Keratinocyte (primary cell): ENCODE results near the gene SPANXC. TPM values are rescaled to one million over a fixed set of nuclear protein-coding genes. Genes with fewer than 3 reads are reported as not detected.

ENCODE experiments used
- DNase-seq: peaks from one replicate; pipeline ENCODE4 v3.0.0-alpha.2; 2011; ENCODE audit warnings: low read depth, missing footprints, low spot score
- FAIRE-seq: peaks from 2 replicates; lab custom pipeline; 2011; peaks lifted over from hg19 to GRCh38; lab: Jason Lieb, UNC
- H2AFZ ChIP-seq: 2 replicates; pipeline ENCODE4 v1.6.0; 2012; ENCODE audit warnings: low read length, control low read depth, inconsistent platforms; ENCODE audit not compliant: control insufficient read depth
- H3K27ac ChIP-seq: 2 replicates; pipeline ENCODE4 v1.5.1; 2011; ENCODE audit warnings: low read length; ENCODE audit not compliant: control insufficient read depth, insufficient read depth
- H3K27me3 ChIP-seq: 3 replicates; pipeline ENCODE4 v1.6.0; 2011; ENCODE audit warnings: low read length; ENCODE audit not compliant: control insufficient read depth, insufficient read depth; ENCODE audit errors: extremely low read depth
- H3K36me3 ChIP-seq, 2 experiments: 2 replicates in 1 of 2; 3 replicates in 1 of 2; pipeline ENCODE4 v1.5.1; 2011; ENCODE audit warnings: low read length in 2 of 2, mild to moderate bottlenecking in 1 of 2; ENCODE audit not compliant: control insufficient read depth in 2 of 2, insufficient read depth in 2 of 2; ENCODE audit errors: extremely low read depth in 1 of 2
- H3K4me1 ChIP-seq: 3 replicates; pipeline ENCODE4 v1.5.1; 2011; ENCODE audit warnings: low read length; ENCODE audit not compliant: control insufficient read depth, insufficient read depth; ENCODE audit errors: extremely low read depth
- H3K4me2 ChIP-seq: 3 replicates; pipeline ENCODE4 v1.6.0; 2011; ENCODE audit warnings: low read depth, low read length; ENCODE audit not compliant: control insufficient read depth, insufficient read depth; ENCODE audit errors: extremely low read depth
- H3K4me3 ChIP-seq, 3 experiments: fragments of 200-600 bp in 1 of 3; sonication (generic) in 1 of 3; 2 replicates in 2 of 3; 3 replicates in 1 of 3; pipeline ENCODE4 v1.5.1; 2011 to 2016; ENCODE audit warnings: low read length in 3 of 3, mild to moderate bottlenecking in 3 of 3, control low read depth in 2 of 3, inconsistent platforms in 1 of 3, low read depth in 1 of 3, mixed read lengths in 1 of 3, mixed run types in 1 of 3, moderate library complexity in 1 of 3; ENCODE audit not compliant: control insufficient read depth in 2 of 3, insufficient read depth in 2 of 3; ENCODE audit errors: extremely low read depth in 1 of 3
- H3K79me2 ChIP-seq: 2 replicates; pipeline ENCODE4 v1.6.0; 2012; ENCODE audit warnings: low read length; ENCODE audit not compliant: control insufficient read depth, insufficient read depth
- H3K9ac ChIP-seq: 3 replicates; pipeline ENCODE4 v1.6.0; 2011; ENCODE audit warnings: low read length; ENCODE audit not compliant: control insufficient read depth, insufficient read depth; ENCODE audit errors: extremely low read depth
- H3K9me1 ChIP-seq: 3 replicates; pipeline ENCODE4 v1.6.0; 2011; ENCODE audit warnings: low read length; ENCODE audit not compliant: control insufficient read depth, insufficient read depth; ENCODE audit errors: extremely low read depth
- H3K9me3 ChIP-seq: 2 replicates; pipeline ENCODE4 v1.5.1; 2012; ENCODE audit warnings: low read depth, low read length; ENCODE audit not compliant: control insufficient read depth
- H4K20me1 ChIP-seq: 3 replicates; pipeline ENCODE4 v1.6.0; 2011; ENCODE audit warnings: low read length; ENCODE audit not compliant: control insufficient read depth, insufficient read depth; ENCODE audit errors: extremely low read depth
- EZH2 ChIP-seq: IDR thresholded peaks from one replicate; pipeline ENCODE4 v1.6.1; 2012; ENCODE audit warnings: inconsistent platforms, mild to moderate bottlenecking, low read length, moderate library complexity
- dilution Hi-C: fragments of 300-500 bp; cut with MboI; formaldehyde crosslinking; loops from one replicate; pipeline ENCODE4 v1.7.0; 2020; ENCODE audit warnings: low sequenced_read_pairs; ENCODE audit not compliant: extremely low pct_ligation_motif_present
- polyA plus RNA-seq, 5 experiments: library from polyadenylated mRNA; depleted of rRNA in 3 of 5; stranded (reverse) in 3 of 5; stranded (forward) in 1 of 5; unstranded in 1 of 5; fragments of >200 nt; gene quantifications; 1 replicate in 1 of 5; 2 replicates in 3 of 5; 3 replicates in 1 of 5; pipeline versions ENCODE4 v1.2.1 to v1.2.3, GENCODE V29; 2011 to 2012; ENCODE audit warnings: missing spikeins in 2 of 5, low read depth in 1 of 5, low replicate concordance in 1 of 5
- TF ChIP-seq, protein P1 (sequence below), 3 experiments: IDR thresholded peaks in 1 of 3; conservative IDR thresholded peaks in 1 of 3; optimal IDR thresholded peaks in 1 of 3; 2 replicates in 2 of 3; 3 replicates in 1 of 3; pipeline versions ENCODE3 to v1.5.1; 2011; ENCODE audit warnings: low read length in 3 of 3, mild to moderate bottlenecking in 3 of 3, moderate library complexity in 2 of 3, control low read depth in 1 of 3, inconsistent platforms in 1 of 3; ENCODE audit not compliant: insufficient read depth in 2 of 3; ENCODE audit errors: extremely low read depth in 1 of 3

Gene SPANXC
- polyA plus RNA-seq, 1 donor (not counting 4 experiments of a cell fraction or from before 2014, with no cell fraction given), result not detected

DNA sequence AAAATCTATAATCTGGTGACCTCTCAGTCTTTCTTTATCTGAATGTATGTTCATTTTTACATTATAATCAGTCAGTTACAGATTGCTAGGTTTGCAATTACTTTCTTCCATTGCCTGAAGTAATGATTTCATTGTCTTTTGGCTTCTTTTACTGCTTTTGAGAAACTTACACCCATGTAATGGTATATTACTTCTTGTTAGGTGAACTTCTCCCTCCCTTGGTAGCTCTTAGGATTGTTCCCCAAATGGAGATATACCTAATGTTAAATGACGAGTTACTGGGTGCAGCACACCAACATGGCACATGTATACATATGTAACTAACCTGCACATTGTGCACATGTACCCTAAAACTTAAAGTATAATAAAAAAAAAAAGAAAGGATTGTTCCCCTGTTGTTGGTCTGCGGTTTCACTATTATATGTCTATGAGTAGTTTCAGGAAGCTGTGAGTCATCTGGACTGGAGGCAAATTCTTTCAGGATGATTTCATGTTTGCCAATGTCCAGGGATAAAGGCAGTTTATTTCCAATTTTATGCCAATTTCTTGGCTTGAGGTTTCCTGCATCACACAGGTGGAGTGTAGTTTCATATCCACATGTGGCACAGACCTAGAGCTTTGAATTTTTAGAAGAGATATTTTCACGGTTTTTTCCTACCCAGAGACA lies 21.8 kb downstream of the SPANXC start:
- no peaks in the 10 kb centered on the region for H3K36me3 ChIP-seq

DNA sequence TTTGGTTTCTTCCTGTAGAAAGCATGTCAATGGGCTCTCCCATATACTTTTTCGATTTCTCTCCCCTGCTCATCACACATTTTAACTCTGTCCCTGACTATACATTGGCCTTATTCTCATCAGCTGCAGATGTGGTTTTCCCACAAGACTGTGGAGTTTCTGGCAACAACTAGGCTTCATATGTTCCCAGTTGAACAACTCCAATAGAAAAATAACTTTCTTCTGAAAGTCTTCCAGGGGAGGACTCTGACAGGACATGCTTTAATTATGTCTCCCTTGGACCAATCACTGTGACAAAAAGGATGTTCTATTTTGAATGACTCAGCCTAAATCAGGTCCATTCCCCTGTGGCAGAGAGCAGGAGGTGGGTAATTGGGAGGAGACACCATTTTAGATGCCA lies 28.1 kb downstream of the SPANXC start:
- Histone ChIP-seq H3K4me1 (no peaks in the 10 kb centered on the region), H4K20me1 (no peaks in the 10 kb centered on the region), H3K27ac (no peak overlapping the region), H3K27me3 (no peaks in the 10 kb centered on the region), H3K4me3 (no peak overlapping the region), H3K36me3 (no peaks in the 10 kb centered on the region), H2AFZ (no peak overlapping the region), H3K4me2 (no peak overlapping the region), H3K9me3 (no peaks in the 10 kb centered on the region), H3K9me1 (no peaks in the 10 kb centered on the region), H3K79me2 (no peaks in the 10 kb centered on the region), H3K9ac (no peak overlapping the region)
- FAIRE-seq, result no peak
- no peak for DNase-seq
- dilution Hi-C loops, result no loop called here
- TF ChIP-seq EZH2, result no peak
- TF ChIP-seq, protein P1, sequence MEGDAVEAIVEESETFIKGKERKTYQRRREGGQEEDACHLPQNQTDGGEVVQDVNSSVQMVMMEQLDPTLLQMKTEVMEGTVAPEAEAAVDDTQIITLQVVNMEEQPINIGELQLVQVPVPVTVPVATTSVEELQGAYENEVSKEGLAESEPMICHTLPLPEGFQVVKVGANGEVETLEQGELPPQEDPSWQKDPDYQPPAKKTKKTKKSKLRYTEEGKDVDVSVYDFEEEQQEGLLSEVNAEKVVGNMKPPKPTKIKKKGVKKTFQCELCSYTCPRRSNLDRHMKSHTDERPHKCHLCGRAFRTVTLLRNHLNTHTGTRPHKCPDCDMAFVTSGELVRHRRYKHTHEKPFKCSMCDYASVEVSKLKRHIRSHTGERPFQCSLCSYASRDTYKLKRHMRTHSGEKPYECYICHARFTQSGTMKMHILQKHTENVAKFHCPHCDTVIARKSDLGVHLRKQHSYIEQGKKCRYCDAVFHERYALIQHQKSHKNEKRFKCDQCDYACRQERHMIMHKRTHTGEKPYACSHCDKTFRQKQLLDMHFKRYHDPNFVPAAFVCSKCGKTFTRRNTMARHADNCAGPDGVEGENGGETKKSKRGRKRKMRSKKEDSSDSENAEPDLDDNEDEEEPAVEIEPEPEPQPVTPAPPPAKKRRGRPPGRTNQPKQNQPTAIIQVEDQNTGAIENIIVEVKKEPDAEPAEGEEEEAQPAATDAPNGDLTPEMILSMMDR (optimal IDR thresholded peaks at IDR 0.05 in 1 of 3, IDR thresholded peaks at IDR 0.05 in 1 of 3, conservative IDR thresholded peaks at IDR 0.05 in 1 of 3; ENCODE audit: extremely low read depth in 1 of 3, insufficient read depth in 2 of 3, low read length in 3 of 3), result no peak

More for the DNA sequence above, 21.8 kb downstream of the SPANXC start:
- TF ChIP-seq, protein P1 (optimal IDR thresholded peaks at IDR 0.05 in 1 of 3, IDR thresholded peaks at IDR 0.05 in 1 of 3, conservative IDR thresholded peaks at IDR 0.05 in 1 of 3; ENCODE audit: extremely low read depth in 1 of 3, insufficient read depth in 2 of 3, low read length in 3 of 3), result no peak
- TF ChIP-seq EZH2, result no peak
- Histone ChIP-seq H3K27ac (no peak overlapping the region), H4K20me1 (no peaks in the 10 kb centered on the region), H3K79me2 (no peaks in the 10 kb centered on the region), H3K4me2 (peak overlapping the region; percentile 31), H2AFZ (no peak overlapping the region), H3K4me1 (peaks cover 14% of the 10 kb centered on the region), H3K4me3 (no peak overlapping the region), H3K9ac (no peak overlapping the region), H3K9me3 (no peaks in the 10 kb centered on the region), H3K27me3 (no peaks in the 10 kb centered on the region), H3K9me1 (no peaks in the 10 kb centered on the region)
- FAIRE-seq (peak; percentile 78), DNase-seq (no peak)
- dilution Hi-C loops, result no loop called here
